Peyer's patch (tissue), 4 donors: ENCODE measurements around the gene FAM78A.

Experiments
- CTCF ChIP-seq, 6 experiments: fragments of 450-650 bp in 4 of 6; fragments of 200-600 bp in 2 of 6; sonication (generic) in 1 of 6; IDR thresholded peaks; one replicate each; pipeline ENCODE4 v1.5.1; 2017 to 2019; ENCODE audit warnings: antibody characterized with exemption in 6 of 6, mild to moderate bottlenecking in 3 of 6, moderate library complexity in 1 of 6
- POLR2A ChIP-seq, 2 donors: fragments of 450-650 bp; IDR thresholded peaks; one replicate each; pipeline ENCODE4 v1.5.1; 2017; ENCODE audit warnings: antibody characterized with exemption in 2 of 2, mild to moderate bottlenecking in 2 of 2, moderate library complexity in 2 of 2

GRCh38 chr9:131252120-131252519, 24.2 kb downstream of the FAM78A start:
- TF ChIP-seq POLR2A (IDR thresholded peaks at IDR 0.05) (no peak), CTCF (IDR thresholded peaks at IDR 0.05) (no peak)
